Esophagus mucosa (tissue), 1 donor: ENCODE data around the gene TAF7. TPM values are rescaled to one million over a fixed set of nuclear protein-coding genes. Genes with fewer than 3 reads are reported as not detected.
"Not testable (repeated sequence)": the region's sequence is repeated elsewhere in the genome, so short reads cannot be mapped to it uniquely, and the experiment has no call there.

Experiments
- ATAC-seq: fragments of 200-7000 bp; cut with Tn5 transposase; one replicate; pipeline ENCODE4 v1.9.1; 2020
- total RNA-seq: library from RNA; stranded (reverse); gene quantifications from one replicate; pipeline ENCODE4 v1.2.4, GENCODE V29; 2023
- donor health status: DM: yes; HTN: yes; CAD: no.

The TAF7 gene
- total RNA-seq = 35.1 TPM

- peak; percentile 99 for ATAC-seq
Observed at GRCh38 chr5:141320225-141321169, at the start of gene TAF7. TSS of gene TAF7 (minus strand) at chr5:141320784. CDS start at chr5:141320044, 740 bp downstream.

- no peak for ATAC-seq
Observed at GRCh38 chr5:141366016-141366896, 45.7 kb upstream of the TAF7 start.

GRCh38 chr5:141363952-141364660 lies 43.5 kb upstream of the TAF7 start, which contains the start of gene PCDHGA5:
TSS of gene PCDHGA5 (plus strand) at chr5:141364162. CDS start at chr5:141364331, 169 bp downstream.
- ATAC-seq = no peak

GRCh38 chr5:141362719-141363118 lies 42.1 kb upstream of the TAF7 start:
- no peak for ATAC-seq

- no peak for ATAC-seq
Observed at GRCh38 chr5:141360685-141361084, 40.1 kb upstream of the TAF7 start.

- no peak for ATAC-seq
Observed at GRCh38 chr5:141359790-141360426, 39.3 kb upstream of the TAF7 start, which contains the start of gene PCDHGB2. TSS of gene PCDHGB2 (plus strand) at chr5:141359994. CDS start at chr5:141360136, 142 bp downstream.

GRCh38 chr5:141356950-141357349 lies 36.4 kb upstream of the TAF7 start:
- no peak for ATAC-seq

- ATAC-seq = no peak
Observed at GRCh38 chr5:141356133-141356532, 35.5 kb upstream of the TAF7 start.

- no peak for ATAC-seq
Observed at GRCh38 chr5:141355641-141356040, 35.1 kb upstream of the TAF7 start.

GRCh38 chr5:141354900-141355469 lies 34.4 kb upstream of the TAF7 start, which contains the start of gene PCDHGA4:
TSS of gene PCDHGA4 (plus strand) at chr5:141355021. CDS start at chr5:141355108, 87 bp downstream.
- ATAC-seq = no peak

GRCh38 chr5:141351591-141351990 lies 31.0 kb upstream of the TAF7 start:
- ATAC-seq = no peak

- ATAC-seq = no peak
Observed at GRCh38 chr5:141349917-141350619, 29.5 kb upstream of the TAF7 start, which contains the start of gene PCDHGB1. TSS of gene PCDHGB1 (plus strand) at chr5:141350099. CDS start at chr5:141350261, 162 bp downstream.

GRCh38 chr5:141346017-141346416 lies 25.4 kb upstream of the TAF7 start:
- ATAC-seq = not testable (repeated sequence)

GRCh38 chr5:141345327-141345726 lies 24.7 kb upstream of the TAF7 start:
- no peak for ATAC-seq

- no peak for ATAC-seq
Observed at GRCh38 chr5:141343953-141344463, 23.4 kb upstream of the TAF7 start.

- ATAC-seq = no peak
Observed at GRCh38 chr5:141343242-141343952, 22.8 kb upstream of the TAF7 start, which contains the start of gene PCDHGA3. TSS of gene PCDHGA3 (plus strand) at chr5:141343829. CDS start at chr5:141344034, 205 bp downstream.

- no peak for ATAC-seq
Observed at GRCh38 chr5:141342773-141343172, 22.2 kb upstream of the TAF7 start.

- not testable (repeated sequence) for ATAC-seq
Observed at GRCh38 chr5:141340781-141341354, 20.3 kb upstream of the TAF7 start.
